HG02870 (cell line): ENCODE measurements around the gene FBXO48.
"Not testable (repeated sequence)": the region's sequence is repeated elsewhere in the genome, so short reads cannot be mapped to it uniquely, and the experiment has no call there.

Experiments used
- ATAC-seq: cut with Tn5 transposase; IDR thresholded peaks from one replicate; pipeline ENCODE4 v1.9.1; 2021; ENCODE audit warnings: mild to moderate bottlenecking, moderate library complexity; ENCODE audit not compliant: unreplicated experiment

Gene FBXO48

GRCh38 chr2:68472796-68473414, 5.8 kb upstream of the FBXO48 start:
- no peak for ATAC-seq

- no peak for ATAC-seq
Measured at GRCh38 chr2:68471385-68471784, 4.3 kb upstream of the FBXO48 start.

GRCh38 chr2:68469935-68470334, 2.8 kb upstream of the FBXO48 start:
- ATAC-seq = no peak

GRCh38 chr2:68468801-68469200, 1.7 kb upstream of the FBXO48 start:
- ATAC-seq = no peak

GRCh38 chr2:68466778-68467076, 367 bp downstream of the FBXO48 start:
- ATAC-seq = peak; percentile 24

GRCh38 chr2:68466361-68466777, 725 bp downstream of the FBXO48 start:
- ATAC-seq = no peak

GRCh38 chr2:68465081-68465916, 1.8 kb downstream of the FBXO48 start:
- ATAC-seq = no peak

- no peak for ATAC-seq
Measured at GRCh38 chr2:68464651-68465050, 2.4 kb downstream of the FBXO48 start.

- ATAC-seq = no peak
Measured at GRCh38 chr2:68463287-68463877, 3.7 kb downstream of the FBXO48 start.

GRCh38 chr2:68458981-68459380, 8.1 kb downstream of the FBXO48 start:
- no peak for ATAC-seq

- no peak for ATAC-seq
Measured at GRCh38 chr2:68456198-68456597, 10.9 kb downstream of the FBXO48 start.

- no peak for ATAC-seq
Measured at GRCh38 chr2:68454719-68455118, 12.4 kb downstream of the FBXO48 start.

- ATAC-seq = no peak
Measured at GRCh38 chr2:68453761-68454360, 13.2 kb downstream of the FBXO48 start.

- ATAC-seq = no peak
Measured at GRCh38 chr2:68452158-68452900, 14.8 kb downstream of the FBXO48 start.

- ATAC-seq = no peak
Measured at GRCh38 chr2:68448671-68449653, 18.1 kb downstream of the FBXO48 start.

GRCh38 chr2:68447118-68447517, 20.0 kb downstream of the FBXO48 start:
- no peak for ATAC-seq

- not testable (repeated sequence) for ATAC-seq
Measured at GRCh38 chr2:68446425-68446824, 20.7 kb downstream of the FBXO48 start.

- no peak for ATAC-seq
Measured at GRCh38 chr2:68441994-68442322, 25.1 kb downstream of the FBXO48 start.

- ATAC-seq = peak; percentile 98
Measured at GRCh38 chr2:68441179-68441993, 25.7 kb downstream of the FBXO48 start.
